H9 (cell line): ENCODE measurements around the gene SLAMF1. TPM values are rescaled to one million over a fixed set of nuclear protein-coding genes. Genes with fewer than 3 reads are reported as not detected.

Source experiments
- DNase-seq: peaks from one replicate; pipeline ENCODE4 v3.0.0-alpha.2; 2017
- H2AFZ ChIP-seq: one replicate; pipeline ENCODE4 v1.6.1; 2013; ENCODE audit warnings: mild to moderate bottlenecking, low read length, control low read depth, moderate library complexity
- H2AK5ac ChIP-seq: 2 replicates; pipeline ENCODE4 v1.6.1; 2013; ENCODE audit warnings: low read length, control low read depth, mixed read lengths; ENCODE audit not compliant: insufficient read length
- H2BK120ac ChIP-seq: one replicate; pipeline ENCODE4 v1.6.1; 2013; ENCODE audit warnings: low read depth, mild to moderate bottlenecking, low read length, control low read depth, inconsistent platforms; ENCODE audit not compliant: poor library complexity, severe bottlenecking
- H2BK12ac ChIP-seq: 2 replicates; pipeline ENCODE4 v1.6.1; 2013; ENCODE audit warnings: low read length, control low read depth, mixed read lengths, low read depth; ENCODE audit not compliant: insufficient read length
- H2BK15ac ChIP-seq: 2 replicates; pipeline ENCODE4 v1.6.1; 2013; ENCODE audit warnings: low read depth, low read length, control low read depth
- H2BK20ac ChIP-seq: one replicate; pipeline ENCODE4 v1.6.1; 2013; ENCODE audit warnings: low read depth, mild to moderate bottlenecking, low read length, control low read depth, inconsistent platforms; ENCODE audit not compliant: poor library complexity, severe bottlenecking
- H2BK5ac ChIP-seq: 2 replicates; pipeline ENCODE4 v1.6.1; 2013; ENCODE audit warnings: low read length, control low read depth, mixed read lengths; ENCODE audit not compliant: insufficient read length
- H3K14ac ChIP-seq: 2 replicates; pipeline ENCODE4 v1.6.1; 2013; ENCODE audit warnings: low read length, control low read depth; ENCODE audit not compliant: insufficient read depth
- H3K18ac ChIP-seq: 2 replicates; pipeline ENCODE4 v1.6.1; 2013; ENCODE audit warnings: low read depth, mild to moderate bottlenecking, mixed read lengths, low read length, control low read depth; ENCODE audit not compliant: insufficient read length
- H3K23ac ChIP-seq: 2 replicates; pipeline ENCODE4 v1.6.1; 2013; ENCODE audit warnings: low read length, control low read depth, mixed read lengths, low read depth; ENCODE audit not compliant: insufficient read length
- H3K23me2 ChIP-seq: 2 replicates; pipeline ENCODE4 v1.6.1; 2013; ENCODE audit warnings: low read depth, mild to moderate bottlenecking, mixed read lengths, low read length, control low read depth; ENCODE audit not compliant: insufficient read length, poor library complexity, severe bottlenecking
- H3K27ac ChIP-seq: 2 replicates; pipeline ENCODE4 v1.5.1; 2013; ENCODE audit warnings: low read length, control low read depth, mixed read lengths, low read depth; ENCODE audit not compliant: insufficient read length
- H3K27me3 ChIP-seq: 2 replicates; pipeline ENCODE4 v1.6.1; 2013; ENCODE audit warnings: low read length, control low read depth, inconsistent platforms; ENCODE audit not compliant: insufficient read depth
- H3K4ac ChIP-seq: 2 replicates; pipeline ENCODE4 v1.6.1; 2013; ENCODE audit warnings: low read depth, mild to moderate bottlenecking, control low read depth, inconsistent platforms, low read length, moderate library complexity
- H3K4me1 ChIP-seq: 2 replicates; pipeline ENCODE4 v1.6.1; 2013; ENCODE audit warnings: low read length, control low read depth, inconsistent platforms; ENCODE audit not compliant: insufficient read depth
- H3K4me2 ChIP-seq: 2 replicates; pipeline ENCODE4 v1.6.1; 2013; ENCODE audit warnings: low read length, control low read depth, mixed read lengths; ENCODE audit not compliant: insufficient read length, insufficient read depth
- H3K56ac ChIP-seq: 2 replicates; pipeline ENCODE4 v1.6.1; 2013; ENCODE audit warnings: low read depth, mild to moderate bottlenecking, mixed read lengths, low read length, control low read depth; ENCODE audit not compliant: insufficient read length
- H3K79me1 ChIP-seq: 2 replicates; pipeline ENCODE4 v1.6.1; 2013; ENCODE audit warnings: low read depth, mild to moderate bottlenecking, moderate library complexity, low read length, control low read depth, inconsistent platforms; ENCODE audit not compliant: insufficient read depth, poor library complexity, severe bottlenecking
- H3K79me2 ChIP-seq: 2 replicates; pipeline ENCODE4 v1.6.1; 2013; ENCODE audit warnings: low read length, control low read depth, inconsistent platforms; ENCODE audit not compliant: insufficient read depth
- H3K9ac ChIP-seq: 2 replicates; pipeline ENCODE4 v1.6.1; 2013; ENCODE audit warnings: low read length, control low read depth, mixed read lengths; ENCODE audit not compliant: insufficient read length; ENCODE audit errors: extremely low read depth
- H3K9me3 ChIP-seq: one replicate; pipeline ENCODE4 v1.6.1; 2013; ENCODE audit warnings: low read depth, low read length, inconsistent platforms; ENCODE audit not compliant: control insufficient read depth
- H3T11ph ChIP-seq: one replicate; pipeline ENCODE4 v1.6.1; 2013; ENCODE audit warnings: mild to moderate bottlenecking, low read length, control low read depth, inconsistent platforms
- H4K20me1 ChIP-seq: one replicate; pipeline ENCODE4 v1.6.1; 2013; ENCODE audit not compliant: control insufficient read depth, insufficient read length, insufficient read depth
- H4K5ac ChIP-seq: 2 replicates; pipeline ENCODE4 v1.6.1; 2013; ENCODE audit warnings: low read depth, mild to moderate bottlenecking, mixed read lengths, low read length, control low read depth; ENCODE audit not compliant: insufficient read length
- H4K8ac ChIP-seq: replicated peaks from 2 replicates; pipeline ENCODE4 v1.6.1; 2013; ENCODE audit warnings: low read length, control low read depth, mixed read lengths, low read depth; ENCODE audit not compliant: insufficient read length
- H4K91ac ChIP-seq: 2 replicates; pipeline ENCODE4 v1.6.1; 2013; ENCODE audit warnings: low read depth, mild to moderate bottlenecking, moderate library complexity, mixed read lengths, low read length, control low read depth; ENCODE audit not compliant: insufficient read length
- H3K27ac Mint-ChIP-seq, 3 experiments: 2 replicates in 2 of 3; 3 replicates in 1 of 3; pipeline ENCODE4 v1.8.0; 2020 to 2021; ENCODE audit warnings: mixed read lengths in 3 of 3, mild to moderate bottlenecking in 1 of 3, moderate library complexity in 1 of 3
- H3K27me3 Mint-ChIP-seq: 2 replicates; pipeline ENCODE4 v1.8.0; 2021; ENCODE audit warnings: low read depth, mild to moderate bottlenecking, moderate library complexity, mixed read lengths
- H3K36me3 Mint-ChIP-seq, 3 experiments: 2 replicates in 2 of 3; 3 replicates in 1 of 3; pipeline ENCODE4 v1.8.0; 2020 to 2021; ENCODE audit warnings: low read depth in 3 of 3, mixed read lengths in 3 of 3; ENCODE audit not compliant: insufficient read depth in 1 of 3
- H3K4me1 Mint-ChIP-seq, 2 experiments: 2 replicates each; pipeline ENCODE4 v1.8.0; 2020; ENCODE audit warnings: mixed read lengths in 2 of 2
- H3K4me3 Mint-ChIP-seq, 2 experiments: 2 replicates in 1 of 2; 3 replicates in 1 of 2; pipeline ENCODE4 v1.8.0; 2020 to 2021; ENCODE audit warnings: mild to moderate bottlenecking in 2 of 2, mixed read lengths in 2 of 2, moderate library complexity in 1 of 2
- H3K9me3 Mint-ChIP-seq, 2 experiments: 2 replicates in 1 of 2; 3 replicates in 1 of 2; pipeline ENCODE4 v1.8.0; 2020; ENCODE audit warnings: mild to moderate bottlenecking in 2 of 2, mixed read lengths in 2 of 2, moderate library complexity in 1 of 2
- whole genome bisulfite sequencing: extraction: QIAGEN DNeasy Blood & Tissue Kit; methylation state at CpG from one replicate; pipeline ENCODE4 v1.1.7; 2013; ENCODE audit warnings: missing lambda C conversion rate, low lambda C conversion rate, mixed read lengths; ENCODE audit not compliant: insufficient read length; ENCODE audit errors: extremely low coverage; 5-methylcytosine and 5-hydroxymethylcytosine counted together
- total RNA-seq: library from RNA; stranded (reverse); gene quantifications from 2 replicates; pipeline ENCODE4 v1.2.1, GENCODE V29; 2021
- TF ChIP-seq, protein P1 (sequence below): fragments of 200-600 bp; sonication (generic); conservative IDR thresholded peaks from 3 replicates; pipeline ENCODE4 v1.8.0; 2021; ENCODE audit warnings: antibody characterized with exemption, mild to moderate bottlenecking

The SLAMF1 gene
- total RNA-seq, 1 experiment from 2014 or later = not detected

DNA sequence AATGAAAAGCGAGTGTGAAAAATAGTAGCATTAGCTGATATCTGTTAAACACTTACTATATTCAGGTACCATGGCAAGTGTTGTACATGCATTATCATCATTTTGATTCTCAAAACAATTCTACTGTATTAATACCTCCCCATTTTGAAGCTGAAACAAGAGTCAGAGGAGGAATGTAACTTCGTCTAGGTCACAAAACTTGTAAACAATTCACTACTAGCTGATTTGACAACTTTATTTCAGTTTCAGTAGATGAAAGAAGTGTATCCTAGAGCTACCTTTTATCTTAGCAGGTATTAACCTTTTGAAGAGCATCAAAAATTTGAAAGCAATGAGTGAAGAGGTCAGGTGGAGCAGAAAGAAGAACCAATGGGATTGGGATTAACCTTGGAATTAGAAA lies 69.2 kb downstream of the SLAMF1 start:
- no peak overlapping the region for H3K56ac ChIP-seq
- H3K27me3 ChIP-seq = no peaks in the 10 kb centered on the region
- no peak overlapping the region for H3K4me3 Mint-ChIP-seq
- no peak overlapping the region for H3K4me2 ChIP-seq
- H3K79me2 ChIP-seq = no peaks in the 10 kb centered on the region
- no peak overlapping the region for H3K9ac ChIP-seq
- H3K4me1 Mint-ChIP-seq = 0 out of 4 replicates have a peak, but pooled peaks cover 2% of the 10 kb centered on the region in 2 experiments
- H3K27me3 Mint-ChIP-seq = no peaks in the 10 kb centered on the region
- no peak for DNase-seq
- H3K4me1 ChIP-seq = no peaks in the 10 kb centered on the region
- H2AFZ ChIP-seq = no peak overlapping the region
- H2BK120ac ChIP-seq = no peak overlapping the region
- no peaks in the 10 kb centered on the region for H3K36me3 Mint-ChIP-seq
- no peak overlapping the region for H3K4ac ChIP-seq
- H3K27ac ChIP-seq = no peak overlapping the region
- no peak overlapping the region for H3K14ac ChIP-seq
- no peak overlapping the region for H4K91ac ChIP-seq
- no CpG with 5 or more reads among the region's 2 CpGs for WGBS
- H3K9me3 ChIP-seq = no peaks in the 10 kb centered on the region
- no peaks in the 10 kb centered on the region for H3K79me1 ChIP-seq
- no peak overlapping the region for H3T11ph ChIP-seq
- no peaks in the 10 kb centered on the region for H4K20me1 ChIP-seq
- H2BK20ac ChIP-seq = no peak overlapping the region
- H4K8ac ChIP-seq = no peak overlapping the region
- H3K18ac ChIP-seq = no peak overlapping the region
- H3K23me2 ChIP-seq = no peaks in the 10 kb centered on the region
- TF ChIP-seq, protein P1, sequence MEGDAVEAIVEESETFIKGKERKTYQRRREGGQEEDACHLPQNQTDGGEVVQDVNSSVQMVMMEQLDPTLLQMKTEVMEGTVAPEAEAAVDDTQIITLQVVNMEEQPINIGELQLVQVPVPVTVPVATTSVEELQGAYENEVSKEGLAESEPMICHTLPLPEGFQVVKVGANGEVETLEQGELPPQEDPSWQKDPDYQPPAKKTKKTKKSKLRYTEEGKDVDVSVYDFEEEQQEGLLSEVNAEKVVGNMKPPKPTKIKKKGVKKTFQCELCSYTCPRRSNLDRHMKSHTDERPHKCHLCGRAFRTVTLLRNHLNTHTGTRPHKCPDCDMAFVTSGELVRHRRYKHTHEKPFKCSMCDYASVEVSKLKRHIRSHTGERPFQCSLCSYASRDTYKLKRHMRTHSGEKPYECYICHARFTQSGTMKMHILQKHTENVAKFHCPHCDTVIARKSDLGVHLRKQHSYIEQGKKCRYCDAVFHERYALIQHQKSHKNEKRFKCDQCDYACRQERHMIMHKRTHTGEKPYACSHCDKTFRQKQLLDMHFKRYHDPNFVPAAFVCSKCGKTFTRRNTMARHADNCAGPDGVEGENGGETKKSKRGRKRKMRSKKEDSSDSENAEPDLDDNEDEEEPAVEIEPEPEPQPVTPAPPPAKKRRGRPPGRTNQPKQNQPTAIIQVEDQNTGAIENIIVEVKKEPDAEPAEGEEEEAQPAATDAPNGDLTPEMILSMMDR = no peak
- no peak overlapping the region for H4K5ac ChIP-seq
- H2BK5ac ChIP-seq = no peak overlapping the region
- no peak overlapping the region for H2BK15ac ChIP-seq
- H2AK5ac ChIP-seq = no peak overlapping the region
- no peak overlapping the region for H2BK12ac ChIP-seq
- no peak overlapping the region for H3K23ac ChIP-seq
- no peaks in the 10 kb centered on the region for H3K9me3 Mint-ChIP-seq
- H3K27ac Mint-ChIP-seq = no peak overlapping the region
